Esophagus squamous epithelium (tissue), 4 donors: ENCODE data around the gene APOA4.

ENCODE experiments used
- CTCF ChIP-seq, 6 experiments: fragments of 450-650 bp in 4 of 6; fragments of 200-600 bp in 2 of 6; sonication (generic) in 2 of 6; IDR thresholded peaks; one replicate each; pipeline ENCODE4 v1.5.1; 2016 to 2019; ENCODE audit warnings: antibody characterized with exemption in 6 of 6, mild to moderate bottlenecking in 4 of 6, moderate library complexity in 4 of 6
- POLR2A ChIP-seq, 4 donors: fragments of 450-650 bp; IDR thresholded peaks; one replicate each; pipeline ENCODE4 v1.6.1; 2017; ENCODE audit warnings: antibody characterized with exemption in 4 of 4, mild to moderate bottlenecking in 4 of 4, moderate library complexity in 3 of 4

- no peak for TF ChIP-seq CTCF (IDR thresholded peaks at IDR 0.05)
- no peak for TF ChIP-seq POLR2A (IDR thresholded peaks at IDR 0.05)
These were observed 5.8 kb upstream of the APOA4 start for GRCh38 chr11:116828632-116829524.
